Measurements from ENCODE around the gene ARV1.

- TF ChIP-seq ELK4 (CRISPR knock-in tag; IDR thresholded peaks at IDR 0.05; ENCODE audit: borderline replicate concordance), result no peak
- no peak for TF ChIP-seq CTCF (CRISPR knock-in tag; IDR thresholded peaks at IDR 0.05)
- TF ChIP-seq NCOA1 (CRISPR knock-in tag; IDR thresholded peaks at IDR 0.05), result no peak
- TF ChIP-seq MXI1 (IDR thresholded peaks at IDR 0.05; ENCODE audit: borderline replicate concordance, low read depth, low read length), result no peak
- no peak for TF ChIP-seq CBX2 (IDR thresholded peaks at IDR 0.05; ENCODE audit: low read depth, low read length)
- TF ChIP-seq CBX2 (CRISPR knock-in tag; IDR thresholded peaks at IDR 0.05; ENCODE audit: low read depth), result no peak
- TF ChIP-seq ZNF552 (CRISPR knock-in tag; IDR thresholded peaks at IDR 0.05; ENCODE audit: borderline replicate concordance), result no peak
- no peak for TF ChIP-seq SRF (IDR thresholded peaks at IDR 0.05; ENCODE audit: low read depth, low read length)
- no peak for TF ChIP-seq SALL2 (CRISPR knock-in tag; IDR thresholded peaks at IDR 0.05)
- TF ChIP-seq ZNF12 (CRISPR knock-in tag; IDR thresholded peaks at IDR 0.05), result no peak
- no peak for TF ChIP-seq CBFB (CRISPR knock-in tag; IDR thresholded peaks at IDR 0.05)
- no peak for TF ChIP-seq KLF9 (CRISPR knock-in tag; IDR thresholded peaks at IDR 0.05; ENCODE audit: low read depth)
- TF ChIP-seq TCF7 (IDR thresholded peaks at IDR 0.05; ENCODE audit: low read depth), result no peak
- TF ChIP-seq DBP (CRISPR knock-in tag; IDR thresholded peaks at IDR 0.05; ENCODE audit: not compliant biosample characterization), result no peak
- TF ChIP-seq GLMP (CRISPR knock-in tag; IDR thresholded peaks at IDR 0.05; ENCODE audit: borderline replicate concordance), result no peak
Observed at GRCh38 chr1:230965535-230965934, 13.4 kb upstream of the ARV1 start.

Data from HepG2 (cell line).